Measurements from ENCODE around the gene PCSK6. TPM values are rescaled to one million over a fixed set of nuclear protein-coding genes. Genes with fewer than 3 reads are reported as not detected.

PCSK6 gene
- polyA plus RNA-seq, 1 experiment = 0.29 TPM

GRCh38 chr15:101315736-101316135, 173.8 kb downstream of the PCSK6 start:
- CTCF ChIA-PET = interaction anchor here (0.8 kb wide), 1 partner anchor 23 kb away, joined by 3 read pairs; no protein-coding TSS in a partner anchor
- Histone ChIP-seq H3K36me3 (ENCODE audit: control insufficient read depth, insufficient read depth, low read length) (no peaks in the 10 kb centered on the region), H3K27me3 (ENCODE audit: control insufficient read depth, insufficient read depth, low read length) (0 out of 2 replicates have a peak, but pooled peaks cover 2% of the 10 kb centered on the region), H3K4me3 (ENCODE audit: low read depth, low read length) (no peak overlapping the region)
- no peak for DNase-seq (ENCODE audit: low read depth)
- TF ChIP-seq CTCF (IDR thresholded peaks at IDR 0.05; ENCODE audit: insufficient read depth, low read depth, low read length) = no peak
- POLR2A ChIA-PET = no interaction called here

GRCh38 chr15:101314336-101315125, 175.0 kb downstream of the PCSK6 start:
- DNase-seq (ENCODE audit: low read depth) = no peak
- CTCF ChIA-PET = interaction anchor here (0.6 to 1.4 kb wide), 3 partner anchors 9 to 326 kb away, joined by 3 to 4 read pairs (median 3); no protein-coding TSS in a partner anchor
- H3K4me3 ChIP-seq (ENCODE audit: low read depth, low read length) = no peak overlapping the region

GRCh38 chr15:101313041-101313761, 176.3 kb downstream of the PCSK6 start:
- TF ChIP-seq CTCF (IDR thresholded peaks at IDR 0.05; ENCODE audit: insufficient read depth, low read depth, low read length) = no peak
- DNase-seq (ENCODE audit: low read depth) = no peak
- Histone ChIP-seq H3K4me3 (ENCODE audit: low read depth, low read length) (no peak overlapping the region), H3K27me3 (ENCODE audit: control insufficient read depth, insufficient read depth, low read length) (0 out of 2 replicates have a peak, but pooled peaks cover 2% of the 10 kb centered on the region), H3K36me3 (ENCODE audit: control insufficient read depth, insufficient read depth, low read length) (no peaks in the 10 kb centered on the region)
- ChIA-PET POLR2A (no interaction called here), CTCF (interaction anchor here (1.4 kb wide), 1 partner anchor 11 kb away, joined by 4 read pairs; no protein-coding TSS in a partner anchor)

More at GRCh38 chr15:101314336-101315125, 175.0 kb downstream of the PCSK6 start:
- H3K36me3 ChIP-seq (ENCODE audit: control insufficient read depth, insufficient read depth, low read length) = no peaks in the 10 kb centered on the region
- no peak for TF ChIP-seq CTCF (IDR thresholded peaks at IDR 0.05; ENCODE audit: insufficient read depth, low read depth, low read length)
- 0 out of 2 replicates have a peak, but pooled peaks cover 2% of the 10 kb centered on the region for H3K27me3 ChIP-seq (ENCODE audit: control insufficient read depth, insufficient read depth, low read length)
- POLR2A ChIA-PET = no interaction called here

- CTCF ChIA-PET = interaction anchor here (0.6 kb wide), 1 partner anchor 17 kb away, joined by 3 read pairs; no protein-coding TSS in a partner anchor
- no peak for TF ChIP-seq CTCF (IDR thresholded peaks at IDR 0.05; ENCODE audit: insufficient read depth, low read depth, low read length)
- DNase-seq (ENCODE audit: low read depth) = no peak
Measured at GRCh38 chr15:101310508-101310907, 179.0 kb downstream of the PCSK6 start.

GRCh38 chr15:101310161-101310480, 179.4 kb downstream of the PCSK6 start:
- CTCF ChIA-PET = no interaction called here
- DNase-seq (ENCODE audit: low read depth) = no peak

More at GRCh38 chr15:101310508-101310907, 179.0 kb downstream of the PCSK6 start:
- H3K4me3 ChIP-seq (ENCODE audit: low read depth, low read length) = no peak overlapping the region
- no peaks in the 10 kb centered on the region for H3K36me3 ChIP-seq (ENCODE audit: control insufficient read depth, insufficient read depth, low read length)
- POLR2A ChIA-PET = no interaction called here
- no peaks in the 10 kb centered on the region for H3K27me3 ChIP-seq (ENCODE audit: control insufficient read depth, insufficient read depth, low read length)

More at GRCh38 chr15:101310161-101310480, 179.4 kb downstream of the PCSK6 start:
- POLR2A ChIA-PET = no interaction called here
- no peak for TF ChIP-seq CTCF (IDR thresholded peaks at IDR 0.05; ENCODE audit: insufficient read depth, low read depth, low read length)
- no peaks in the 10 kb centered on the region for H3K27me3 ChIP-seq (ENCODE audit: control insufficient read depth, insufficient read depth, low read length)
- no peak overlapping the region for H3K4me3 ChIP-seq (ENCODE audit: low read depth, low read length)
- H3K36me3 ChIP-seq (ENCODE audit: control insufficient read depth, insufficient read depth, low read length) = no peaks in the 10 kb centered on the region

All from BJ (cell line).